ENCODE results near the gene RACGAP1. TPM values are rescaled to one million over a fixed set of nuclear protein-coding genes. Genes with fewer than 3 reads are reported as not detected.

RACGAP1 gene
- total RNA-seq, 2 donors from 2014 or later: 132 to 145 TPM

- H3K27ac Mint-ChIP-seq: peak overlapping the region; percentile 51
- no peaks in the 10 kb centered on the region for H3K9me3 Mint-ChIP-seq
Observed at GRCh38 chr12:49979016-49979586, 46.2 kb downstream of the RACGAP1 start.

GRCh38 chr12:49978125-49978524 lies 47.2 kb downstream of the RACGAP1 start:
- no peaks in the 10 kb centered on the region for H3K36me3 Mint-ChIP-seq (ENCODE audit: low read depth)

More at GRCh38 chr12:49979016-49979586, 46.2 kb downstream of the RACGAP1 start:
- no peaks in the 10 kb centered on the region for H3K27me3 Mint-ChIP-seq
- H3K4me3 Mint-ChIP-seq: no peak overlapping the region
- H3K4me1 Mint-ChIP-seq: no peaks in the 10 kb centered on the region
- H3K36me3 Mint-ChIP-seq (ENCODE audit: low read depth): no peaks in the 10 kb centered on the region
- no peak for ATAC-seq (replicated peaks)

GRCh38 chr12:49976557-49976956 lies 48.7 kb downstream of the RACGAP1 start:
- H3K4me1 Mint-ChIP-seq: no peaks in the 10 kb centered on the region
- H3K27me3 Mint-ChIP-seq: peaks cover 3% of the 10 kb centered on the region
- no peak for ATAC-seq (replicated peaks)
- H3K9me3 Mint-ChIP-seq: no peaks in the 10 kb centered on the region
- no peak overlapping the region for H3K27ac Mint-ChIP-seq
- no peaks in the 10 kb centered on the region for H3K36me3 Mint-ChIP-seq (ENCODE audit: low read depth)
- no peak overlapping the region for H3K4me3 Mint-ChIP-seq

More at GRCh38 chr12:49978125-49978524, 47.2 kb downstream of the RACGAP1 start:
- Mint-ChIP-seq H3K4me3 (no peak overlapping the region), H3K9me3 (no peaks in the 10 kb centered on the region), H3K27ac (no peak overlapping the region), H3K4me1 (no peaks in the 10 kb centered on the region), H3K27me3 (no peaks in the 10 kb centered on the region)
- ATAC-seq (replicated peaks): no peak

GRCh38 chr12:49975318-49975761 lies 50.0 kb downstream of the RACGAP1 start:
- Mint-ChIP-seq H3K4me1 (no peaks in the 10 kb centered on the region), H3K27ac (no peak overlapping the region)

DNA sequence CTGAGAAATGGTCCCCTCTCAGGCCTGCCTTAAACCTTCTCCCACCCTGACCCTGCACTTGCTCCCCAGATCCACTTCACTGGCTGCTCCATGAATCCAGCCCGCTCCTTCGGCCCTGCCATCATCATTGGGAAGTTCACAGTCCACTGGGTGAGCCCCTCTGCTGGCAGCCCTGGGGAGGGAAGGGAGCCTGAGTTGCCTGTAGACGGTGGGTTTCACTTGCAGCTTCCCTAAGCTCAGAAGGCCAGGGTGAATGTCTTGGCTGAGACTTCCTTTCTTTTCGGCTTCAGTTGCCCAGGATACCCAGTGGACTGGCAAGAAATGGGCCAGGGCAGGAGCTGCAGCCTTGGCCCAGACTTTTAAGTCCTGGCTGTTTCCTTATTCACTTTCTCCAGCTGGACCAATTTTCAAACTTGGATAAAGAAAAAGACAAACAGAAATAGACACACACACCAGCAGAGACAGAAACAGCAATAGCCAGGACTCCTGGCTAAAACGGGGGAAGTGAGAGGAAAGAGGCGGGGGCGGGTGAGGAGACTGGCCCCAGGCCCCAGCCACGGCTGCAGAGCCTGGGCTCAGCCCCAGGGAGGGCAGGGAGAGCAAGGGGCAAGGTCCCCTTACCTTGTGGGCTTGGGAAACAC lies 50.5 kb downstream of the RACGAP1 start:
- no peak for ATAC-seq (replicated peaks)
- no peak overlapping the region for H3K27ac Mint-ChIP-seq
- H3K27me3 Mint-ChIP-seq: peaks cover 3% of the 10 kb centered on the region
- H3K4me3 Mint-ChIP-seq: no peak overlapping the region
- H3K36me3 Mint-ChIP-seq (ENCODE audit: low read depth): no peaks in the 10 kb centered on the region
- H3K4me1 Mint-ChIP-seq: no peaks in the 10 kb centered on the region
- no peaks in the 10 kb centered on the region for H3K9me3 Mint-ChIP-seq

More at GRCh38 chr12:49975318-49975761, 50.0 kb downstream of the RACGAP1 start:
- no peak for ATAC-seq (replicated peaks)
- no peaks in the 10 kb centered on the region for H3K9me3 Mint-ChIP-seq
- H3K4me3 Mint-ChIP-seq: no peak overlapping the region
- no peaks in the 10 kb centered on the region for H3K36me3 Mint-ChIP-seq (ENCODE audit: low read depth)
- H3K27me3 Mint-ChIP-seq: peaks cover 3% of the 10 kb centered on the region

DNA sequence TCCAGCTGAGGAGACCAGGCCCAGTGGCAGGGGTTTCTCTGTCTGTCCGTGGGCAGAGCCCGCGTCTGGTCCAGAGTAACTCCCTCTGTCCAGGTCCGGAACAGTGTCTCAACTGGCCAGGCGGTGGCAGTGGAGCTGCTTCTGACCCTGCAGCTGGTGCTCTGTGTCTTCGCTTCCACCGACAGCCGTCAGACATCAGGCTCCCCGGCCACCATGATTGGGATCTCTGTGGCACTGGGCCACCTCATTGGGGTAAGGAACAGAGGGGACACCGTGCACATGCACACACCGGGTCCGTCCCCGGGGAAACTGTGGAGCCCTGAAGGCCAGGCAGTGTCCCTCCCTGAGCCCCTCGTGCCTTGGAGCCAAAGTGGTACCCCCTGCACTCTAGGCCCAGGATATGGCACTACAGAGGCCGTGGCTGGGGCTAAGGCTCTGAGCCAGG lies 51.0 kb downstream of the RACGAP1 start:
- H3K27ac Mint-ChIP-seq: no peak overlapping the region
- H3K36me3 Mint-ChIP-seq (ENCODE audit: low read depth): no peaks in the 10 kb centered on the region
- H3K27me3 Mint-ChIP-seq: peaks cover 3% of the 10 kb centered on the region
- H3K4me1 Mint-ChIP-seq: no peaks in the 10 kb centered on the region
- no peak overlapping the region for H3K4me3 Mint-ChIP-seq
- no peak for ATAC-seq (replicated peaks)
- H3K9me3 Mint-ChIP-seq: no peaks in the 10 kb centered on the region

- Mint-ChIP-seq H3K9me3 (no peaks in the 10 kb centered on the region), H3K27ac (no peak overlapping the region), H3K4me1 (no peaks in the 10 kb centered on the region), H3K36me3 (ENCODE audit: low read depth) (no peaks in the 10 kb centered on the region), H3K27me3 (peaks cover 3% of the 10 kb centered on the region), H3K4me3 (no peak overlapping the region)
- ATAC-seq (replicated peaks): no peak
Observed at GRCh38 chr12:49973361-49973830, 51.9 kb downstream of the RACGAP1 start.

- Mint-ChIP-seq H3K4me3 (no peak within 1 kb of the TSS), H3K4me1 (no peaks in the 10 kb centered on the region), H3K36me3 (ENCODE audit: low read depth) (no peaks in the 10 kb centered on the region), H3K27ac (no peak within 1 kb of the TSS), H3K27me3 (peaks cover 3% of the 10 kb centered on the region), H3K9me3 (no peaks in the 10 kb centered on the region)
- ATAC-seq (replicated peaks): no peak
Observed at GRCh38 chr12:49972641-49973360, 52.5 kb downstream of the RACGAP1 start, which contains the start of gene AQP6. Gene AQP6 (plus strand): TSS chr12:49972947. CDS start chr12:49973174, 227 bp downstream.

- H3K36me3 Mint-ChIP-seq (ENCODE audit: low read depth): no peaks in the 10 kb centered on the region
- no peaks in the 10 kb centered on the region for H3K4me1 Mint-ChIP-seq
- H3K4me3 Mint-ChIP-seq: no peak overlapping the region
- no peak overlapping the region for H3K27ac Mint-ChIP-seq
- H3K9me3 Mint-ChIP-seq: no peaks in the 10 kb centered on the region
- H3K27me3 Mint-ChIP-seq: peaks cover 3% of the 10 kb centered on the region
- no peak for ATAC-seq (replicated peaks)
Observed at GRCh38 chr12:49972129-49972528, 53.2 kb downstream of the RACGAP1 start.

- no peaks in the 10 kb centered on the region for H3K4me1 Mint-ChIP-seq
- no peak for ATAC-seq (replicated peaks)
- H3K27ac Mint-ChIP-seq: no peak overlapping the region
- H3K36me3 Mint-ChIP-seq (ENCODE audit: low read depth): no peaks in the 10 kb centered on the region
- peaks cover 7% of the 10 kb centered on the region for H3K27me3 Mint-ChIP-seq
- no peaks in the 10 kb centered on the region for H3K9me3 Mint-ChIP-seq
- no peak overlapping the region for H3K4me3 Mint-ChIP-seq
Observed at GRCh38 chr12:49971141-49971540, 54.2 kb downstream of the RACGAP1 start.

GRCh38 chr12:49970658-49971057 lies 54.6 kb downstream of the RACGAP1 start:
- Mint-ChIP-seq H3K36me3 (ENCODE audit: low read depth) (no peaks in the 10 kb centered on the region), H3K4me3 (no peak overlapping the region), H3K4me1 (no peaks in the 10 kb centered on the region), H3K27ac (no peak overlapping the region), H3K27me3 (peaks cover 7% of the 10 kb centered on the region), H3K9me3 (no peaks in the 10 kb centered on the region)
- ATAC-seq (replicated peaks): no peak

- Mint-ChIP-seq H3K9me3 (no peaks in the 10 kb centered on the region), H3K27me3 (peaks cover 8% of the 10 kb centered on the region), H3K4me1 (no peaks in the 10 kb centered on the region), H3K36me3 (ENCODE audit: low read depth) (no peaks in the 10 kb centered on the region), H3K4me3 (no peak overlapping the region), H3K27ac (no peak overlapping the region)
- ATAC-seq (replicated peaks): no peak
Observed at GRCh38 chr12:49969651-49970429, 55.5 kb downstream of the RACGAP1 start.

DNA sequence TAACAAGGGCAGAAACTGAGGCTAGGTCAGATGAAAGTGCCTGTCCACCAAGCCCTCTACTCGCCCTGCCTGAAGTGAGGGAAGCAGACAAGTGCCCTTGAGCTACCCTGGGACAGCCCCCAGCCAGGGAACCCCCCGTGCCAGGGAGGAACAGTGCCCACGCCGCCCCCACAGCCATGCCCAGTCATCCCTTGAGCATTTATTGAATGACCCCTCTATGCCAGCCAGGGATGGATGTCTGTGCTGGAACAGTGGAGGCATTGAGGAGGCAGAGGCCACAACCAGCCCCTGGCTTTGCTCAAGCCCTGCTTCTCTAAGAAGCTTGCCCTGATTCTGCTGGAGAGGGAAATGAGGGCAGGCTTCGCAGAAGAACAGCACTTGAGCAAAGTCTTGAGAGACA lies 56.3 kb downstream of the RACGAP1 start:
- ATAC-seq (replicated peaks): no peak
- peaks cover 17% of the 10 kb centered on the region for H3K27me3 Mint-ChIP-seq
- H3K36me3 Mint-ChIP-seq (ENCODE audit: low read depth): no peaks in the 10 kb centered on the region
- no peaks in the 10 kb centered on the region for H3K9me3 Mint-ChIP-seq
- H3K4me1 Mint-ChIP-seq: no peaks in the 10 kb centered on the region
- no peak overlapping the region for H3K27ac Mint-ChIP-seq
- no peak overlapping the region for H3K4me3 Mint-ChIP-seq

GRCh38 chr12:49968471-49968870 lies 56.8 kb downstream of the RACGAP1 start:
- Mint-ChIP-seq H3K4me3 (no peak overlapping the region), H3K9me3 (no peaks in the 10 kb centered on the region), H3K27me3 (peaks cover 22% of the 10 kb centered on the region), H3K27ac (no peak overlapping the region), H3K4me1 (no peaks in the 10 kb centered on the region), H3K36me3 (ENCODE audit: low read depth) (no peaks in the 10 kb centered on the region)
- ATAC-seq (replicated peaks): no peak

Data from activated T-helper 17 cell treated with anti-CD3 and anti-CD28 coated beads, Interleukin-2, amount 50 U/mL, for 72 hours (primary cell).